ENCODE measurements around the gene ITPR1. TPM values are rescaled to one million over a fixed set of nuclear protein-coding genes. Genes with fewer than 3 reads are reported as not detected.

Gene ITPR1
- total RNA-seq, 2 donors from 2014 or later = 119 to 177 TPM

GRCh38 chr3:4565809-4566501 lies 72.8 kb downstream of the ITPR1 start:
- Mint-ChIP-seq H3K27ac (no peak overlapping the region), H3K4me3 (no peak overlapping the region), H3K36me3 (no peaks in the 10 kb centered on the region), H3K9me3 (no peaks in the 10 kb centered on the region), H3K27me3 (no peaks in the 10 kb centered on the region), H3K4me1 (ENCODE audit: low read depth in 2 of 2) (peaks cover 16 to 17% of the 10 kb centered on the region in 2 donors)
- ATAC-seq (no peak), DNase-seq (ENCODE audit: low spot score) (no peak)

GRCh38 chr3:4568841-4569240 lies 75.7 kb downstream of the ITPR1 start:
- Mint-ChIP-seq H3K9me3 (no peaks in the 10 kb centered on the region), H3K4me1 (ENCODE audit: low read depth in 2 of 2) (peaks cover 25 to 28% of the 10 kb centered on the region in 2 donors), H3K4me3 (no peak overlapping the region), H3K27me3 (no peaks in the 10 kb centered on the region), H3K27ac (no peak overlapping the region), H3K36me3 (no peaks in the 10 kb centered on the region)
- no peak for ATAC-seq
- DNase-seq (ENCODE audit: low spot score) = no peak

GRCh38 chr3:4570840-4571621 lies 77.9 kb downstream of the ITPR1 start:
- Mint-ChIP-seq H3K4me1 (ENCODE audit: low read depth in 2 of 2) (peaks cover 25 to 26% of the 10 kb centered on the region in 2 donors), H3K27me3 (no peaks in the 10 kb centered on the region), H3K9me3 (no peaks in the 10 kb centered on the region), H3K4me3 (no peak overlapping the region), H3K27ac (no peak overlapping the region), H3K36me3 (no peaks in the 10 kb centered on the region)
- DNase-seq (ENCODE audit: low spot score) (no peak), ATAC-seq (peak; percentile 71 to 86)

GRCh38 chr3:4571690-4572334 lies 78.7 kb downstream of the ITPR1 start:
- ATAC-seq = no peak
- H3K9me3 Mint-ChIP-seq = no peaks in the 10 kb centered on the region
- H3K4me1 Mint-ChIP-seq (ENCODE audit: low read depth in 2 of 2) = peaks cover 25 to 30% of the 10 kb centered on the region in 2 donors
- H3K27ac Mint-ChIP-seq = no peak overlapping the region
- DNase-seq (ENCODE audit: low spot score) = no peak
- H3K4me3 Mint-ChIP-seq = no peak overlapping the region
- H3K36me3 Mint-ChIP-seq = no peaks in the 10 kb centered on the region
- H3K27me3 Mint-ChIP-seq = no peaks in the 10 kb centered on the region

GRCh38 chr3:4573153-4573552 lies 80.0 kb downstream of the ITPR1 start:
- no peaks in the 10 kb centered on the region for H3K9me3 Mint-ChIP-seq
- H3K4me3 Mint-ChIP-seq = no peak overlapping the region
- H3K36me3 Mint-ChIP-seq = no peaks in the 10 kb centered on the region
- no peak for ATAC-seq
- no peak overlapping the region for H3K27ac Mint-ChIP-seq
- peaks cover 22 to 25% of the 10 kb centered on the region in 2 donors for H3K4me1 Mint-ChIP-seq (ENCODE audit: low read depth in 2 of 2)
- DNase-seq (ENCODE audit: low spot score) = no peak
- H3K27me3 Mint-ChIP-seq = no peaks in the 10 kb centered on the region

- Mint-ChIP-seq H3K4me1 (ENCODE audit: low read depth in 2 of 2) (peaks cover 22 to 26% of the 10 kb centered on the region in 2 donors), H3K4me3 (no peak overlapping the region), H3K9me3 (no peaks in the 10 kb centered on the region), H3K27me3 (no peaks in the 10 kb centered on the region), H3K27ac (no peak overlapping the region), H3K36me3 (no peaks in the 10 kb centered on the region)
- no peak for DNase-seq (ENCODE audit: low spot score)
- ATAC-seq = no peak
Observed at GRCh38 chr3:4574426-4574965, 81.3 kb downstream of the ITPR1 start.

- Mint-ChIP-seq H3K27ac (no peak overlapping the region), H3K4me1 (ENCODE audit: low read depth in 2 of 2) (peaks cover 22 to 26% of the 10 kb centered on the region in 2 donors), H3K4me3 (no peak overlapping the region), H3K9me3 (no peaks in the 10 kb centered on the region), H3K36me3 (no peaks in the 10 kb centered on the region), H3K27me3 (no peaks in the 10 kb centered on the region)
- no peak for DNase-seq (ENCODE audit: low spot score)
- ATAC-seq = no peak
Observed at GRCh38 chr3:4575381-4575780, 82.2 kb downstream of the ITPR1 start.

GRCh38 chr3:4577721-4578120 lies 84.6 kb downstream of the ITPR1 start:
- Mint-ChIP-seq H3K9me3 (no peaks in the 10 kb centered on the region), H3K4me3 (no peak overlapping the region), H3K27me3 (no peaks in the 10 kb centered on the region), H3K36me3 (no peaks in the 10 kb centered on the region), H3K4me1 (ENCODE audit: low read depth in 2 of 2) (peaks cover 16 to 32% of the 10 kb centered on the region in 2 donors), H3K27ac (no peak overlapping the region)
- ATAC-seq = no peak
- no peak for DNase-seq (ENCODE audit: low spot score)

GRCh38 chr3:4580346-4581123 lies 87.4 kb downstream of the ITPR1 start:
- ATAC-seq (no peak), DNase-seq (ENCODE audit: low spot score) (no peak)
- Mint-ChIP-seq H3K36me3 (no peaks in the 10 kb centered on the region), H3K27me3 (no peaks in the 10 kb centered on the region), H3K4me1 (ENCODE audit: low read depth in 2 of 2) (peaks cover 32 to 49% of the 10 kb centered on the region in 2 donors), H3K4me3 (no peak overlapping the region), H3K9me3 (no peaks in the 10 kb centered on the region), H3K27ac (no peak overlapping the region)

GRCh38 chr3:4581124-4581424 lies 87.9 kb downstream of the ITPR1 start:
- H3K9me3 Mint-ChIP-seq = no peaks in the 10 kb centered on the region
- ATAC-seq (no peak), DNase-seq (ENCODE audit: low spot score) (no peak)
- H3K36me3 Mint-ChIP-seq = no peaks in the 10 kb centered on the region
- H3K4me1 Mint-ChIP-seq (ENCODE audit: low read depth in 2 of 2) = peaks cover 35 to 51% of the 10 kb centered on the region in 2 donors
- H3K27ac Mint-ChIP-seq = no peak overlapping the region
- H3K27me3 Mint-ChIP-seq = no peaks in the 10 kb centered on the region
- H3K4me3 Mint-ChIP-seq = no peak overlapping the region

GRCh38 chr3:4581498-4581897 lies 88.3 kb downstream of the ITPR1 start:
- Mint-ChIP-seq H3K27me3 (no peaks in the 10 kb centered on the region), H3K9me3 (no peaks in the 10 kb centered on the region), H3K27ac (no peak overlapping the region), H3K36me3 (no peaks in the 10 kb centered on the region), H3K4me1 (ENCODE audit: low read depth in 2 of 2) (peaks cover 37 to 50% of the 10 kb centered on the region in 2 donors), H3K4me3 (no peak overlapping the region)
- ATAC-seq = no peak
- no peak for DNase-seq (ENCODE audit: low spot score)

- ATAC-seq = peak; percentile 50
- Mint-ChIP-seq H3K27me3 (no peaks in the 10 kb centered on the region), H3K27ac (peak overlapping the region; percentile 23 to 86), H3K36me3 (no peaks in the 10 kb centered on the region), H3K4me1 (ENCODE audit: low read depth in 2 of 2) (peaks cover 42 to 56% of the 10 kb centered on the region in 2 donors), H3K4me3 (peak overlapping the region; percentile 28), H3K9me3 (no peaks in the 10 kb centered on the region)
- no peak for DNase-seq (ENCODE audit: low spot score)
Observed at GRCh38 chr3:4581920-4582611, 88.9 kb downstream of the ITPR1 start.

- H3K4me3 Mint-ChIP-seq = peak overlapping the region; percentile 28
- ATAC-seq = no peak
- H3K9me3 Mint-ChIP-seq = no peaks in the 10 kb centered on the region
- DNase-seq (ENCODE audit: low spot score) = no peak
- peaks cover 47 to 62% of the 10 kb centered on the region in 2 donors for H3K4me1 Mint-ChIP-seq (ENCODE audit: low read depth in 2 of 2)
- no peaks in the 10 kb centered on the region for H3K27me3 Mint-ChIP-seq
- no peaks in the 10 kb centered on the region for H3K36me3 Mint-ChIP-seq
- peak overlapping the region; percentile 23 to 86 for H3K27ac Mint-ChIP-seq
Observed at GRCh38 chr3:4582624-4583023, 89.5 kb downstream of the ITPR1 start.
